Stimulated activated naive CD4-positive, alpha-beta T cell treated with Interleukin-2 at 50 U/mL for 16 hours (primary cell): ENCODE results near the gene LIMS4.
"Not testable (repeated sequence)": the region's sequence is repeated elsewhere in the genome, so short reads cannot be mapped to it uniquely, and the experiment has no call there.

ENCODE experiments used
- DNase-seq: peaks from one replicate; lab custom pipeline; 2025; lab: John Stamatoyannopoulos, UW

Gene LIMS4, protein sequence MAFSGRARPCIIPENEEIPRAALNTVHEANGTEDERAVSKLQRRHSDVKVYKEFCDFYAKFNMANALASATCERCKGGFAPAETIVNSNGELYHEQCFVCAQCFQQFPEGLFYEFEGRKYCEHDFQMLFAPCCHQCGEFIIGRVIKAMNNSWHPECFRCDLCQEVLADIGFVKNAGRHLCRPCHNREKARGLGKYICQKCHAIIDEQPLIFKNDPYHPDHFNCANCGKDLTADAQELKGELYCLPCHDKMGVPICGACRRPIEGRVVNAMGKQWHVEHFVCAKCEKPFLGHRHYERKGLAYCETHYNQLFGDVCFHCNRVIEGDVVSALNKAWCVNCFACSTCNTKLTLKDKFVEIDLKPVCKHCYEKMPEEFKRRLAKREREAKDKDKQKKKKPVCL

GRCh38 chr2:110472171-110473058, at the start of gene LIMS4:
Gene LIMS4 (minus strand): TSS chr2:110472816. CDS start chr2:110472778, 38 bp downstream.
- DNase-seq = not testable (repeated sequence)

- not testable (repeated sequence) for DNase-seq
Observed at GRCh38 chr2:110499755-110500377, 27.2 kb upstream of the LIMS4 start.

DNA sequence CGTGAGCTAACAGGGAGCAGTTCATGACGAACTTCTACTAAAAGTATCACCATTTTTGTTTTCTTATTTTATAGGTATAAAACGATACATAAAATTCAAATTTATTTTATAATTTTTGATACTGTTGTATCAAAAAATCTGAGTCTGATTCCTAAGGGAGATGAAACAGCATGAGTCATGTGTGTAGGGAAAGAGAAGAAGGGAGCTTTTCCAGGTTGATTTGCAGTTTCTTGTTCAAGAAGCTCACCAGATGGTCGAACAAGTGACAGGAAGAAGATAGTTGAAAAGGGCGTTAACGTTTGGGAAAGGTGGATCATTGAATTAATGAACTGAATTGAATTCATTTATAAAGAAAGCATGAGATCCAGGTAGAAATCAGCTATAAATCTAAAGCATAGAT, 23.4 kb upstream of the LIMS4 start:
- DNase-seq = not testable (repeated sequence)

DNA sequence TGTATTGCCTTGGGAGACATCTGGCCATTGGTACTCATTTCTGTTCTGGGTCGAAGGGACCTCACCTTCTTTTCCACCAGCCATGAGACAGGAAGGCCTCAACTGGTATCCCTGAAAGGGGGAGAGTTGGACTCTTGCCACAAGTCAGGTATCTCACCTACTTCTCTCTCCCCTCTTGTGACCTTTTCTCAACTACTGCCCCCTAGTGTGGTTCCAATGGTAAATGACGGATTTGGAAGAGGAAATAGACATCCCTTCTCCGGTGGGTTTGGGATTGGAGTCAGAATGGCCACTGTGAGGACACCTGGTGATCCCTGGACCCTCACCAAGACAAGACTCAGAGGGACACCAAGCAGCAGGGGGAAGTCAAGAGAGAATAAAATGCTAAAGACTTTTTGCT, 21.9 kb upstream of the LIMS4 start:
- not testable (repeated sequence) for DNase-seq

GRCh38 chr2:110488991-110489390, 16.4 kb upstream of the LIMS4 start:
- DNase-seq = not testable (repeated sequence)

DNA sequence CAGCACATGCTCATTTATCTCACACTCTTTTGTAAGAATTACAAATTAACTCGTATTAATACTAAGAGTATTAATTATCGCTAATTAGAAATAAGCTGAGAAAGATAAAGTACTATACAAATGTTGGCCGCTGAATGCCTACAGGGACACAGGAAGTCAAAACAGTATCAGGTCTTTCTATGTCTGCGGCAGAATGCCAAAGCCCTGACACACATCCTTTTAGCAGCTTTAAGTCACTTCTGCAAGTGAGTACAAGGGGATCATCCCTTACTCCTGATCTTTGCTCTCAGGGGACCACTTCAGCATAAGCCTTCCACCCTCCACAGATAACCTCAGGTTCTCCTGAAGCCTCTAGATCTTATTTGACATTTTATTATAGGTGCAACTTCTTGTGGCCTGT, 10.1 kb upstream of the LIMS4 start:
- DNase-seq = not testable (repeated sequence)

- DNase-seq = not testable (repeated sequence)
Observed at GRCh38 chr2:110481200-110481599, 8.6 kb upstream of the LIMS4 start.

DNA sequence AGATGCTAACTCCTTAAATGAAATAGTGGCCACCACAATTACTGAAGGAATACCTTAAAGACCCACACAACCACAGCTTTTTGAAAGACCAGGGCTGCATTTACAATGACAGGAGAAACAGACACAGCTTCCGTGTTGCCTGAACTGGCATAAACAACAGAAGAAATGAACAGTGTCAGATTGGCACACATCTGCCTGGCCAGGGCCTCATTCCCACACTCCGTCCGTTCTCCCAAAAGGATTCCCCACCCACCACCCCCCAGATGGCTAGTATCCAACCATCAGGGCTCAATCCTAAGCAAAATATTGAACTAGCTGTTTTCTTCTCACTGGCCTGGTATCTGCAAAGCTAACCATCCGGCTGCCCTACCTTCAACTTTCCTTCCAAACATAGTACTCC, 7.5 kb upstream of the LIMS4 start:
- DNase-seq = not testable (repeated sequence)

DNA sequence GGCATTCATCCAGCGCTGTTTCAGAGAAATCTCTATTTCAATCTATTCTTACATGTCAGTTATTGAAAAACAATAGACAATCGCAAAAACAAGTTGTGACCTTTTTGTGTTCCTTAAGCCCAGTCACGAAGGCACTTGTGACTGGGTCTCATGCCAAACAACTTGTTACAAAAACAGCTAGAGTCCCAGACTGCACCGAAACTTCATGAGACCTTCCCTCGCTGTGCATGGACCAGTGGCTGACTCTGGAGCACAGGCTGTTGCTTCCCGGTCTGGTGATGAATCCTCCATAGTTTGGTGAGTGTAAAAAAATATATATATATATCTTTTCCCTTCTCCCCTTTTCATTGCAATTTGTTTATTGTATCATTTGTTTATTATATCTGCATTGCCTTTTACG, 4.8 kb upstream of the LIMS4 start:
- not testable (repeated sequence) for DNase-seq

GRCh38 chr2:110476952-110477351, 4.3 kb upstream of the LIMS4 start:
- DNase-seq = not testable (repeated sequence)

DNA sequence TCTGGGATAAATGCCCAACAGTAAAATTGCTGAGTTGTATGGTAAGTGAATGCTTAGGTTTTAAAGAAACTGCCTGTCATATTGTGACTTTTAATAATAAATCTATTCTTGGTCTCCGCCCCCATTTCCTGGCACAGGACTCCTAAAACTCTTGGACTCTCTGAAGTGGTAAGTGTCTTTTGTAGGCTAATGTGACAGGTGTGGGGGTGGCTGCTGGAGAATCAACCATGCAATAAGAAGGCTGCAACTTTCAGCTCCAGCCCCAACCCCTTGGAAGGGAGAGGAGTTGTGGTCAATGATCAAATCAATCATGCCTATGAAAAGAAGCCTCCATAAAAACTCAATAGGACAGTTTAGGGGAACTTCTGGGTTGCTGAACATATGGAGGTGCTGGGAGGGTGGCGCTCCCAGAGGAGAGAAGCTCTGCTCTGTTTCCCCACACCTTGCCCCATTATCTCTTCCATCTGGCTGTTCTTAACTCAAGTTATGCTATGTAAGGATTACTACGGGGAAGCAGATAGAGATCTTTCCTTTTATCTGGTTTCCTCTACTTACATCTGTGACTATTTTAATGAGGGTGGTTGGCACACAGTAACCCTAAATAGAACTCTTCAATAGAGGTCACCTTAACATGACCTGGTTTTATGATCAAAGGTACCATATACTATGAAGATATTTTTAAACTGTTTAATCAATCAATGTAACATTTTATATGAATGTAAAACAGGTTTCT, 3.2 kb upstream of the LIMS4 start:
- DNase-seq = not testable (repeated sequence)

DNA sequence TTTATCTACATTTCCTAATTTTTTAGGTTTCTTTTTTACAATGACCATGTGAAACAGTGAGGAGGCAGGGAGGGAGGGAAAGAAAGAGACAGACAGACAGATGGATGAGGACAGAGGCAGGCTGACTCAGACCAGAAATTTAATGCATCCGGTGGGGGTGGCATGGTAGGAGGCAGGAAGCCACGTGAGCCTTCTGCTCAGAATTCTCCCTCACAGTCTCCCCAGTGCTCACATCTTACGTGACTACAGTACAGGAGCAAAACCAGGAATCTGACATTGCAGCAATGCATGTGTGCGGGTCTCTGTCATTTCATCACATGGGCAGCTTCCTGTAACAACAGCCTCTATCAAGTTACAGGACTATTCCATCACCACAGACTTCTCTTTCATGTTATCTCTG, 2.3 kb upstream of the LIMS4 start:
- not testable (repeated sequence) for DNase-seq

DNA sequence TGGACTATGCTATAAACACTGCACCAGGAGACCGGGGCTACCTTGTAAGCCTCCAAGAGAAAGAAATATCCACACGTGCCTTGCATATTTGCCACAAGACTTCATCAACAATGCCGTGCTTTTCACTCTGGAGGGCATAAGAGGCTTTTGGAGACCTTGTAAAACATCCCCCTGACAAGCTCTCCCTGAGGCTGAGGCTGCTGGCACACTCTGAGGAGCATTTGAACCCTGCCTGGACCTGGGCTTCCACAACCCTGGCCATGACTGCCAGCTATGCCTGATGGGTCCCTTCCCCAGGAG, 393 bp upstream of the LIMS4 start:
- DNase-seq = not testable (repeated sequence)

- DNase-seq = not testable (repeated sequence)
Observed at GRCh38 chr2:110468921-110469320, 3.7 kb downstream of the LIMS4 start.

DNA sequence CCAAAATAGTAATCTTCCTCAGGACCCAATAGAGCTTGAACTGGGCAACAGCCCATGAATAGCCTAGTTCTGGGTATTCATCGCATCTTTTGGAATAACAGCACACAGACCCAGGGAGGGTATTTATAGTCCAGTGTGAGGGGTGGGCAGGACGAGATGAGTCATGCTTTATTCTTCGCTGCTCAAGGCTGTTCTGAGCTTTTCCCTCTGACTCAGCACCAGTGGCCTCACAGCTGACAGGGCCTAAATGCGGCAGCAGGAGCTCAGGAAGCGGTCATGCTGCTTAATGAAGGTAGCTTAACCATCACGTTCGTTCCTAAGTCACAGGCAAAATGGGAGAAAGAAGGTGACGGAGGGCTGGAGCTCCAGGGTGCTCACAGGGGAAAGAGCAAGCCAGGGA, 7.3 kb downstream of the LIMS4 start:
- not testable (repeated sequence) for DNase-seq

DNA sequence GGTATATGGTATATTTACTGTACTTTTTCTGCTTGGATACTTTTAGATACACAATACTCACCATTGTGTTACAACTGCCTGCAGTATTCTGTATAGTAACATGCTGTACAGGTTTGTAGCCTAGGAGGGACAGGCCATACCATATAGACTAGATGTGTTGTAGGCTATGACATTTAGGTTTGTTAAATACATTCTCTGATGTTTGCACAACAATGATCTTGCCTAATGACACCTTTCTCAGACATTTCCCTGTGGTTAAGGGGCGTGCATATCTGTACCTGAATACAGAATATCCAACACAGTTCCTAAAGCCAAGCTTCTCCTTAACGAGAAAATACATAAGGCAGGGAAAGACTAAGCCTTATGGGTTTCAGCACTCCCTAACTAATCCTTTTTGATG, 10.2 kb downstream of the LIMS4 start:
- not testable (repeated sequence) for DNase-seq

- not testable (repeated sequence) for DNase-seq
Observed at GRCh38 chr2:110460318-110460717, 12.3 kb downstream of the LIMS4 start.

GRCh38 chr2:110457214-110457590, 15.4 kb downstream of the LIMS4 start:
- DNase-seq = not testable (repeated sequence)

GRCh38 chr2:110456291-110457213, 16.1 kb downstream of the LIMS4 start:
- not testable (repeated sequence) for DNase-seq

GRCh38 chr2:110455080-110455670, 17.4 kb downstream of the LIMS4 start:
- DNase-seq = not testable (repeated sequence)
